ENCODE measurements around the gene CAMSAP3.
"Not testable (repeated sequence)": the region's sequence is repeated elsewhere in the genome, so short reads cannot be mapped to it uniquely, and the experiment has no call there.

Gene CAMSAP3

GRCh38 chr19:7636691-7637373 lies 41.2 kb downstream of the CAMSAP3 start, which contains the start of gene STXBP2:
TSS of gene STXBP2 (plus strand) at chr19:7637110. CDS start at chr19:7637150, 40 bp downstream.
- Histone ChIP-seq H3K4me1 (ENCODE audit: insufficient read depth, low read length) (no peaks in the 10 kb centered on the region), H3K9me3 (ENCODE audit: insufficient read depth, low read depth, low read length) (no peaks in the 10 kb centered on the region), H3K27ac (ENCODE audit: low read depth, low read length) (peak within 1 kb of the TSS; percentile 25; the same call in 1 of the 2 replicates), H3K36me3 (ENCODE audit: insufficient read depth, low read length) (peaks cover 2% of the 10 kb centered on the region; the same call in 1 of the 2 replicates), H3K27me3 (ENCODE audit: insufficient read depth, low read length) (peaks cover 22% of the 10 kb centered on the region), H3K4me3 (ENCODE audit: low read length) (peak within 1 kb of the TSS; percentile 82), H3K9ac (ENCODE audit: low read depth, low read length) (peak within 1 kb of the TSS; percentile 71)
- WGBS = 10% methylated on average over 61 of the region's 61 CpGs

- peak overlapping the region; percentile 25; the same call in 1 of the 2 replicates for H3K27ac ChIP-seq (ENCODE audit: low read depth, low read length)
- H3K4me3 ChIP-seq (ENCODE audit: low read length) = peak overlapping the region; percentile 82
Measured at GRCh38 chr19:7637374-7638256, 42.0 kb downstream of the CAMSAP3 start.

GRCh38 chr19:7638802-7639465 lies 43.3 kb downstream of the CAMSAP3 start:
- H3K9ac ChIP-seq (ENCODE audit: low read depth, low read length) = no peak overlapping the region
- H3K27ac ChIP-seq (ENCODE audit: low read depth, low read length) = no peak overlapping the region
- no peak overlapping the region for H3K4me3 ChIP-seq (ENCODE audit: low read length)
- 91% methylated on average over 12 of the region's 12 CpGs for WGBS
- H3K36me3 ChIP-seq (ENCODE audit: insufficient read depth, low read length) = no peaks in the 10 kb centered on the region
- H3K27me3 ChIP-seq (ENCODE audit: insufficient read depth, low read length) = peaks cover 22% of the 10 kb centered on the region
- no peaks in the 10 kb centered on the region for H3K4me1 ChIP-seq (ENCODE audit: insufficient read depth, low read length)
- H3K9me3 ChIP-seq (ENCODE audit: insufficient read depth, low read depth, low read length) = no peaks in the 10 kb centered on the region

More at GRCh38 chr19:7637374-7638256, 42.0 kb downstream of the CAMSAP3 start:
- Histone ChIP-seq H3K27me3 (ENCODE audit: insufficient read depth, low read length) (peaks cover 22% of the 10 kb centered on the region), H3K9ac (ENCODE audit: low read depth, low read length) (peak overlapping the region; percentile 71), H3K9me3 (ENCODE audit: insufficient read depth, low read depth, low read length) (no peaks in the 10 kb centered on the region), H3K36me3 (ENCODE audit: insufficient read depth, low read length) (no peaks in the 10 kb centered on the region), H3K4me1 (ENCODE audit: insufficient read depth, low read length) (no peaks in the 10 kb centered on the region)
- WGBS = 43% methylated on average over 29 of the region's 30 CpGs

GRCh38 chr19:7639863-7640348 lies 44.2 kb downstream of the CAMSAP3 start:
- 94% methylated on average over 13 of the region's 13 CpGs for WGBS
- Histone ChIP-seq H3K9ac (ENCODE audit: low read depth, low read length) (no peak overlapping the region), H3K4me1 (ENCODE audit: insufficient read depth, low read length) (no peaks in the 10 kb centered on the region), H3K27me3 (ENCODE audit: insufficient read depth, low read length) (peaks cover 18% of the 10 kb centered on the region), H3K9me3 (ENCODE audit: insufficient read depth, low read depth, low read length) (no peaks in the 10 kb centered on the region), H3K27ac (ENCODE audit: low read depth, low read length) (no peak overlapping the region), H3K4me3 (ENCODE audit: low read length) (no peak overlapping the region), H3K36me3 (ENCODE audit: insufficient read depth, low read length) (no peaks in the 10 kb centered on the region)

GRCh38 chr19:7640803-7641202 lies 45.1 kb downstream of the CAMSAP3 start:
- Histone ChIP-seq H3K9me3 (ENCODE audit: insufficient read depth, low read depth, low read length) (no peaks in the 10 kb centered on the region), H3K9ac (ENCODE audit: low read depth, low read length) (no peak overlapping the region), H3K27me3 (ENCODE audit: insufficient read depth, low read length) (peaks cover 9% of the 10 kb centered on the region), H3K4me1 (ENCODE audit: insufficient read depth, low read length) (no peaks in the 10 kb centered on the region), H3K4me3 (ENCODE audit: low read length) (no peak overlapping the region), H3K36me3 (ENCODE audit: insufficient read depth, low read length) (no peaks in the 10 kb centered on the region), H3K27ac (ENCODE audit: low read depth, low read length) (no peak overlapping the region)
- WGBS = 95% methylated on average over 11 of the region's 11 CpGs

GRCh38 chr19:7641290-7642276 lies 45.9 kb downstream of the CAMSAP3 start:
- 90% methylated on average over 41 of the region's 43 CpGs for WGBS
- Histone ChIP-seq H3K36me3 (ENCODE audit: insufficient read depth, low read length) (no peaks in the 10 kb centered on the region), H3K4me1 (ENCODE audit: insufficient read depth, low read length) (no peaks in the 10 kb centered on the region), H3K4me3 (ENCODE audit: low read length) (no peak overlapping the region), H3K9me3 (ENCODE audit: insufficient read depth, low read depth, low read length) (no peaks in the 10 kb centered on the region), H3K27me3 (ENCODE audit: insufficient read depth, low read length) (peaks cover 2% of the 10 kb centered on the region), H3K9ac (ENCODE audit: low read depth, low read length) (no peak overlapping the region), H3K27ac (ENCODE audit: low read depth, low read length) (no peak overlapping the region)

GRCh38 chr19:7642295-7643030 lies 46.8 kb downstream of the CAMSAP3 start:
- no peaks in the 10 kb centered on the region for H3K4me1 ChIP-seq (ENCODE audit: insufficient read depth, low read length)
- H3K27ac ChIP-seq (ENCODE audit: low read depth, low read length) = no peak overlapping the region
- no peaks in the 10 kb centered on the region for H3K27me3 ChIP-seq (ENCODE audit: insufficient read depth, low read length)
- 95% methylated on average over 27 of the region's 27 CpGs for WGBS
- no peaks in the 10 kb centered on the region for H3K36me3 ChIP-seq (ENCODE audit: insufficient read depth, low read length)
- no peak overlapping the region for H3K9ac ChIP-seq (ENCODE audit: low read depth, low read length)
- H3K4me3 ChIP-seq (ENCODE audit: low read length) = no peak overlapping the region
- no peaks in the 10 kb centered on the region for H3K9me3 ChIP-seq (ENCODE audit: insufficient read depth, low read depth, low read length)

GRCh38 chr19:7643031-7643415 lies 47.4 kb downstream of the CAMSAP3 start:
- Histone ChIP-seq H3K9ac (ENCODE audit: low read depth, low read length) (no peak overlapping the region), H3K36me3 (ENCODE audit: insufficient read depth, low read length) (no peaks in the 10 kb centered on the region), H3K27me3 (ENCODE audit: insufficient read depth, low read length) (no peaks in the 10 kb centered on the region), H3K4me3 (ENCODE audit: low read length) (no peak overlapping the region), H3K9me3 (ENCODE audit: insufficient read depth, low read depth, low read length) (no peaks in the 10 kb centered on the region), H3K4me1 (ENCODE audit: insufficient read depth, low read length) (no peaks in the 10 kb centered on the region), H3K27ac (ENCODE audit: low read depth, low read length) (no peak overlapping the region)
- 95% methylated on average over 8 of the region's 8 CpGs for WGBS

GRCh38 chr19:7643629-7644549 lies 48.2 kb downstream of the CAMSAP3 start:
- not testable (repeated sequence) for H3K4me1 ChIP-seq (ENCODE audit: insufficient read depth, low read length); H3K4me3 ChIP-seq (ENCODE audit: low read length); H3K27ac ChIP-seq (ENCODE audit: low read depth, low read length); H3K9me3 ChIP-seq (ENCODE audit: insufficient read depth, low read depth, low read length); H3K9ac ChIP-seq (ENCODE audit: low read depth, low read length); H3K27me3 ChIP-seq (ENCODE audit: insufficient read depth, low read length); H3K36me3 ChIP-seq (ENCODE audit: insufficient read depth, low read length)
- 74% methylated on average over 10 of the region's 10 CpGs for WGBS

Data from HUES64 (cell line).